HepG2 (cell line): ENCODE results near the gene GUCA1A. TPM values are rescaled to one million over a fixed set of nuclear protein-coding genes. Genes with fewer than 3 reads are reported as not detected.

Experiments used
- HNF1A ChIP-seq, 2 experiments: sonication (generic) in 1 of 2; formaldehyde crosslinking in 1 of 2; IDR thresholded peaks; 2 replicates each; pipeline versions ENCODE4 v1.4.0 to v1.6.1; 2016 to 2020; ENCODE audit warnings: borderline replicate concordance in 1 of 2, low read depth in 1 of 2, mild to moderate bottlenecking in 1 of 2, missing genetic modification reagents in 1 of 2
- KLF16 ChIP-seq, 2 experiments: sonication (generic) in 1 of 2; formaldehyde crosslinking in 1 of 2; IDR thresholded peaks; 2 replicates each; pipeline versions ENCODE4 v1.6.1 to v1.8.0; 2016 to 2023; ENCODE audit warnings: missing genetic modification reagents in 2 of 2, missing compliant biosample characterization in 1 of 2
- MAZ ChIP-seq, 2 experiments: sonication (generic) in 1 of 2; formaldehyde crosslinking in 1 of 2; IDR thresholded peaks; 2 replicates each; pipeline versions ENCODE4 v1.5.0 to v1.6.1; 2012 to 2020; ENCODE audit warnings: low read depth in 2 of 2, mild to moderate bottlenecking in 2 of 2, borderline replicate concordance in 1 of 2, improper control_type of control experiment in 1 of 2, low read length in 1 of 2, missing genetic modification reagents in 1 of 2, moderate library complexity in 1 of 2
- MBNL3 ChIP-seq: fragments of 250-450 bp; sonication (Bioruptor Pico); conservative IDR thresholded peaks from 2 replicates; pipeline ENCODE4 v1.8.0; 2022; ENCODE audit warnings: mild to moderate bottlenecking, inconsistent platforms
- POLR2AphosphoS2 ChIP-seq: IDR thresholded peaks from 2 replicates; pipeline ENCODE4 v1.6.1; 2011; ENCODE audit warnings: low read depth, low read length, improper control_type of control experiment
- RERE ChIP-seq: IDR thresholded peaks from 2 replicates; pipeline ENCODE4 v1.6.1; 2016; ENCODE audit warnings: low read depth, missing genetic modification reagents, missing compliant biosample characterization
- SALL2 ChIP-seq: sonication (generic); formaldehyde crosslinking; IDR thresholded peaks from 2 replicates; pipeline ENCODE4 v1.8.1; 2023; ENCODE audit warnings: mild to moderate bottlenecking, missing genetic modification reagents, inconsistent platforms
- SNRNP70 ChIP-seq: fragments of 200-400 bp; formaldehyde crosslinking; IDR thresholded peaks from 2 replicates; pipeline ENCODE4 v1.6.1; 2017; ENCODE audit warnings: mild to moderate bottlenecking, low read depth, low read length, moderate library complexity
- SSRP1 ChIP-seq: IDR thresholded peaks from 2 replicates; pipeline ENCODE4 v1.6.1; 2016; ENCODE audit warnings: control low read depth
- TFDP2 ChIP-seq: sonication (generic); formaldehyde crosslinking; IDR thresholded peaks from 2 replicates; pipeline ENCODE4 v1.4.0; 2020; ENCODE audit warnings: missing genetic modification reagents
- ZIK1 ChIP-seq: sonication (generic); formaldehyde crosslinking; IDR thresholded peaks from 2 replicates; pipeline ENCODE4 v1.5.0; 2020; ENCODE audit warnings: mild to moderate bottlenecking, low read depth, missing genetic modification reagents, borderline replicate concordance
- ZNF143 ChIP-seq: sonication (generic); formaldehyde crosslinking; IDR thresholded peaks from 2 replicates; pipeline ENCODE4 v1.4.0; 2020; ENCODE audit warnings: missing genetic modification reagents
- ZNF772 ChIP-seq: sonication (generic); formaldehyde crosslinking; IDR thresholded peaks from 2 replicates; pipeline ENCODE4 v1.5.0; 2020; ENCODE audit warnings: mild to moderate bottlenecking, missing genetic modification reagents
- ZNF850 ChIP-seq: sonication (generic); formaldehyde crosslinking; conservative IDR thresholded peaks from 2 replicates; pipeline ENCODE4 v1.9.0; 2021; ENCODE audit warnings: mild to moderate bottlenecking, missing genetic modification reagents
- polyA plus RNA-seq, 8 experiments: library from polyadenylated mRNA; depleted of rRNA in 3 of 8; stranded (reverse) in 7 of 8; unstranded in 1 of 8; fragments of >200 nt; fragmentation: Illumina TruSeq in 4 of 8; extraction: Trizol in 4 of 8; gene quantifications; 2 replicates each; pipeline versions ENCODE4 v1.2.1 to v1.2.3, GENCODE V29; 2011 to 2016; ENCODE audit warnings: low read depth in 4 of 8, missing spikeins in 1 of 8, mixed read lengths in 1 of 8; ENCODE audit not compliant: insufficient read depth in 1 of 8
- total RNA-seq, 5 experiments: library from RNA; depleted of rRNA; stranded (reverse); fragments of >200 nt; fragmentation: Illumina TruSeq; extraction: Trizol; gene quantifications; 2 replicates each; pipeline ENCODE4 v1.2.3, GENCODE V29; 2016; ENCODE audit warnings: low read depth in 1 of 5
- TF ChIP-seq, protein P1 (sequence below): sonication (generic); formaldehyde crosslinking; IDR thresholded peaks from 2 replicates; pipeline ENCODE4 v1.4.0; 2020; ENCODE audit warnings: missing genetic modification reagents

The GUCA1A gene
- total and polyA plus RNA-seq, 2 of the 13 experiments (the other 11 are each of a cell fraction or from before 2014, with no cell fraction given) = not detected

- no peak for TF ChIP-seq SNRNP70
- TF ChIP-seq, protein P1, sequence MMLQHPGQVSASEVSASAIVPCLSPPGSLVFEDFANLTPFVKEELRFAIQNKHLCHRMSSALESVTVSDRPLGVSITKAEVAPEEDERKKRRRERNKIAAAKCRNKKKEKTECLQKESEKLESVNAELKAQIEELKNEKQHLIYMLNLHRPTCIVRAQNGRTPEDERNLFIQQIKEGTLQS (CRISPR knock-in tag) = no peak
- TF ChIP-seq HNF1A (IDR thresholded peaks at IDR 0.05; ENCODE audit: low read depth) = no peak
- TF ChIP-seq HNF1A (CRISPR knock-in tag; IDR thresholded peaks at IDR 0.05; ENCODE audit: borderline replicate concordance) = no peak
- TF ChIP-seq SSRP1 (CRISPR knock-in tag) = no peak
- TF ChIP-seq RERE (CRISPR knock-in tag) = no peak
- no peak for TF ChIP-seq ZNF850 (CRISPR knock-in tag)
- no peak; the same call in 1 of the 2 replicates for TF ChIP-seq ZNF143
- no peak for TF ChIP-seq ZNF772 (CRISPR knock-in tag)
- no peak for TF ChIP-seq MAZ (IDR thresholded peaks at IDR 0.05; ENCODE audit: borderline replicate concordance, low read depth, low read length)
- 0 out of 2 replicates have a peak, but pooled peaks have one; percentile 3 for TF ChIP-seq MAZ (CRISPR knock-in tag; IDR thresholded peaks at IDR 0.05; ENCODE audit: low read depth)
- peak; percentile 16; the same call in 1 of the 2 replicates for TF ChIP-seq TFDP2 (CRISPR knock-in tag)
- TF ChIP-seq SALL2 (CRISPR knock-in tag) = 0 out of 2 replicates have a peak, but pooled peaks have one; percentile 26
- 0 out of 4 replicates have a peak, but pooled peaks of 1 of the 2 experiments have one; percentile 18 for TF ChIP-seq KLF16 (CRISPR knock-in tag; IDR thresholded peaks at IDR 0.05)
- no peak for TF ChIP-seq ZIK1
- TF ChIP-seq MBNL3 (CRISPR knock-in tag) = no peak
- no peak for TF ChIP-seq POLR2AphosphoS2
These were observed 30.9 kb upstream of the GUCA1A start, which contains the start of gene C6orf132 (continued) for GRCh38 chr6:42142118-42142835.
